ENCODE data around the gene NR4A1. TPM values are rescaled to one million over a fixed set of nuclear protein-coding genes. Genes with fewer than 3 reads are reported as not detected.

The NR4A1 gene
- polyA plus RNA-seq, 4 donors: 6.7 to 100 (median 34.7) TPM

DNA sequence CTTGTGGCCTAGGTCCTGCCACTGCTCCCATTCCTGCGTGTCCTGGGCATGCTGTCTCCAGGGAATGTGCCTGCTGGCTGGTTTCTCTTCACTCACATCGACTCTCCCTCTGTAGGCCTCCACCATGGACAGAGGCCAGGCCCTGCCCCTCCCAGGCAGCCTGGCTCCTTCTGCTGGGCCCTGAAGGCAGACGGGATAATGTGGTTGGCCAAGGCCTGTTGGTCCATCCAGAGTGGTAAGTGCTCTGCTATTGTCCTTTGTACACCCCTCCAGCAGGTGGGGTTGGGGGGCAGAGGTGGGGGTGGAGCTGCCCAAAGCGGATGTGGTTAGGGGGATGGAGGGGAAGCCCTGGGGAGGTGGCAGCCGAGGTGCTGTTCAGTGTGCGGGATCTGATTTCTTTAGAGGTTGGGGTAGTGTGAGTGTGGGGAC is 9.5 kb upstream of the NR4A1 start:
- Histone ChIP-seq H3K27me3 (ENCODE audit: control insufficient read depth in 3 of 3, insufficient read depth in 3 of 3, low read length in 3 of 3) (peaks cover 0 to 7% (median 0%) of the 10 kb centered on the region in 3 donors), H3K4me1 (ENCODE audit: control insufficient read depth in 3 of 3, insufficient read depth in 2 of 3, low read depth in 1 of 3, low read length in 2 of 3) (peaks cover 2 to 29% (median 12%) of the 10 kb centered on the region in 3 donors), H3K36me3 (ENCODE audit: control insufficient read depth in 3 of 3, insufficient read depth in 2 of 3, low read depth in 1 of 3, low read length in 3 of 3) (peaks cover 0 to 11% (median 0%) of the 10 kb centered on the region in 3 donors), H3K4me3 (ENCODE audit: low read depth in 1 of 3, low read length in 3 of 3) (no peak overlapping the region), H3K9me3 (ENCODE audit: control insufficient read depth in 2 of 2, insufficient read depth in 1 of 2, low read depth in 1 of 2, low read length in 1 of 2) (no peaks in the 10 kb centered on the region), H3K27ac (ENCODE audit: low read depth in 1 of 3, low read length in 2 of 3) (peak overlapping the region in 1 of 3 donors; percentile 13)
- DNase-seq (peak in 1 of 2 donors; percentile 54), FAIRE-seq (no peak)
- 51 to 60% (median 53%) methylated on average over 6 of the region's 6 CpGs for WGBS, 3 donors

DNA sequence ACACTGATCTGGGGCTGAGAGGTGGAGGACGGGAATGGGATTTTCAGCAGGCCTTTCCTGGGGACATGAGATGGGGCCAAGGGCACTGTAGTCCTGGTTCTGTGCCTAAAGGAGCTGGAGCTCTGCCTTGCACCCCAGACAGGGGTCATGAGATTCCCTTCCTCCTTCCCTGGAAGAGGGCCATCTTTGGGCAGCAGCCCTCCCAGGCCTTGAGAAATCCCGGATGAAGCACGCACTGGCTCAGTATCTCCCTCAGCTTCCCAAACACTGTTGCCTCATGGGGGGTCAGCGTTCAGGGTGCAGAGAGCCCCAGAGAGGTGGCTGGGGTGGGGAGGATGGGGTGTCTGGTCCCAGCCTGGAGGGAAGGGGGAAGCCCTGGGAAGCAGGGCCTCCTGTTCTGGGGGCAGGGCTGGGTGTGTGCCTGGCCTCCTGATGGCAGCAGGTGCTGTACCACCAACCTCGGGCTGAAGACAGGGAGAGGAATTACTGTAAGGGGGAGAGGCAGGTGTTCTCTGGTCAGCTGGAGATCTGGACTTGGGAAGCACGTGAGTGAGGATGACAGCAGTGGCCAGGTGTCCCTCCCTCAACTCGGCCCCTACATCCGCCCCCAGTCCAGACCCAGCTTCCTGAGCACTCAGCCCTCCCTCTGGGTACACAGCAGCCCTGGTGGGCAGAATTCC is 8.4 kb upstream of the NR4A1 start:
- Histone ChIP-seq H3K4me3 (ENCODE audit: low read depth in 1 of 3, low read length in 3 of 3) (no peak overlapping the region), H3K27me3 (ENCODE audit: control insufficient read depth in 3 of 3, insufficient read depth in 3 of 3, low read length in 3 of 3) (no peaks in the 10 kb centered on the region), H3K9me3 (ENCODE audit: control insufficient read depth in 2 of 2, insufficient read depth in 1 of 2, low read depth in 1 of 2, low read length in 1 of 2) (no peaks in the 10 kb centered on the region), H3K4me1 (ENCODE audit: control insufficient read depth in 3 of 3, insufficient read depth in 2 of 3, low read depth in 1 of 3, low read length in 2 of 3) (peaks cover 2 to 21% (median 12%) of the 10 kb centered on the region in 3 donors), H3K36me3 (ENCODE audit: control insufficient read depth in 3 of 3, insufficient read depth in 2 of 3, low read depth in 1 of 3, low read length in 3 of 3) (peaks cover 0 to 13% (median 0%) of the 10 kb centered on the region in 3 donors), H3K27ac (ENCODE audit: low read depth in 1 of 3, low read length in 2 of 3) (peak overlapping the region in 1 of 3 donors; percentile 55)
- DNase-seq (no peak), FAIRE-seq (no peak)
- 73 to 80% (median 77%) methylated on average over 8 of the region's 8 CpGs for WGBS, 3 donors

DNA sequence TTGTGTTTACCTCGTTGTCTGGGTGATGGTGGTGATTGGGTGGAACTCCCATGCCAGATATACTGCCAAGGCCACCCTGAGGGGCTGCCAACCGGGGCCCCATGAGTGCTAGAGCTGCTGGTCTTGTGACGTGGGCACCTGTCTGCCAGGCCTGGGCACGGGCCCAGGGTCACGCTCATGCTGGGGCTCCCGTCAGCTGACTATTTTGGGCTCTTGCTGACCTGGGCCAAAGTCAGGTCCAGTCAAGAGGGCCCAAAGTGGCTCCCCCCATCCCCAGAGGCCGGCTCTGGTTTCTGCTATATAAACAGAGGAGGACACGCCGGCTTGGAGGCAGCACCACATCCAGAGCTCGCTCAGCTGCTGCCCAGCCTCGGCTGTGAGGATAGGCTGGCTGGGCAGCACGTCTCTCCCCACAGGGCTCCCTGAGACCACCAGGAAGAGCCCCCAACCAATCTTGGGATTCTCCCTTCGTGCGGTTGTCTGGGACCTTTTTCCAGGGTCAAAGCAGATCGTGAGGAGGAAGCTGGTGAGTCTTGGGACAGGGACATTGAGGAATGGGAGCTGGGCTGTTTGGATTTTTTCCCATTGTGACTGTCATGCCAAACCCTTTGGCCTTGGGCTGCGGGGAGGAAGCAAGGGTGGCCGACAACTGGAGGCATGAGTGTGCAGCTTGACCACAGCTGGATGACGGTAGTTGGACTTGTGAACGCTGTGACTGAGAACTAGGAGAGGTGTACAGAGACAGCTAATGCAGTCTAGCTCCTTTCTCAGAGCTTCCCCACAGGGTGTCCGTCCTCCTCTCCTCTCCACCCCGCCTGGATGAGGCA is 7.6 kb upstream of the NR4A1 start:
- H3K4me1 ChIP-seq (ENCODE audit: control insufficient read depth in 3 of 3, insufficient read depth in 2 of 3, low read depth in 1 of 3, low read length in 2 of 3): peaks cover 2 to 21% (median 12%) of the 10 kb centered on the region in 3 donors
- H3K4me3 ChIP-seq (ENCODE audit: low read depth in 1 of 3, low read length in 3 of 3): no peak overlapping the region
- no peaks in the 10 kb centered on the region for H3K27me3 ChIP-seq (ENCODE audit: control insufficient read depth in 3 of 3, insufficient read depth in 3 of 3, low read length in 3 of 3)
- peaks cover 0 to 13% (median 0%) of the 10 kb centered on the region in 3 donors for H3K36me3 ChIP-seq (ENCODE audit: control insufficient read depth in 3 of 3, insufficient read depth in 2 of 3, low read depth in 1 of 3, low read length in 3 of 3)
- DNase-seq: no peak
- no peak for FAIRE-seq
- H3K27ac ChIP-seq (ENCODE audit: low read depth in 1 of 3, low read length in 2 of 3): peak overlapping the region in 1 of 3 donors; percentile 55
- H3K9me3 ChIP-seq (ENCODE audit: control insufficient read depth in 2 of 2, insufficient read depth in 1 of 2, low read depth in 1 of 2, low read length in 1 of 2): no peaks in the 10 kb centered on the region
- WGBS, 3 donors: 72 to 83% (median 72%) methylated on average over 21 of the region's 21 CpGs

DNA sequence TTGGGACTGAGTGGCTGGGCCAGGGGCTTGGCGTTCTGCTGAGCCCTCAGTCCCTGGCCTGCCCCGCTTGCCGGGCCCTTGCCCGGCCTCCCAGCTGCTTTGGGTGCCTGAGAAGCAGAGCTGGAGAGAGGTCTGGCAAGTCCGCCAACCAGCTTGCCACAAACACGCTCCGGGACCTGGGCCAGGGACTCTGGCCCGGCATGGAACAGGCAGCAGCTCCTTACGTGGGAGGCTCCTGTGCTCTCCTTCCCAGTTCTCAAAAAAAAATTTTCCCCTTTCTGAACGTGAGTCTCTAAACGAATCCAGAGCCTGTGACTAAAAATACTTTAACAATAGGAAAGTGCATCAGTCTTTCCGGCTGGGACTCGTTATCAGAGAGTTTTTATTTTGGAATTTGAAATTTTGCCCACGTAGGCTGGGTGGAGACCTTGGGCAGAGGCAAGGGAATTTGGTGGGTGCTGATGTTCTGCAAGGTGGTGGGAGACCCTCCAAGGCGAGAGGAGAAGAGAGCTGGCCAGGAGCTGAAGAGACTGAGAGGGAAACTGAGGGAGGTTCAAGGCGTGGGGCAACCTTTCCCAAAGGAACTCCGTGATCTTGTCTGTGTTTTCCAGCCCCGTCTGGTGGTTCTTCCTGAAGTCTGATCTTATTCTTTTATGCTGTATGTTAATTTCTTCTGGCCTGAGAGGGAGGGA is 6.8 kb upstream of the NR4A1 start:
- peak overlapping the region in 1 of 3 donors; percentile 63 for H3K27ac ChIP-seq (ENCODE audit: low read depth in 1 of 3, low read length in 2 of 3)
- no peaks in the 10 kb centered on the region for H3K9me3 ChIP-seq (ENCODE audit: control insufficient read depth in 2 of 2, insufficient read depth in 1 of 2, low read depth in 1 of 2, low read length in 1 of 2)
- no peak for DNase-seq
- H3K4me3 ChIP-seq (ENCODE audit: low read depth in 1 of 3, low read length in 3 of 3): no peak overlapping the region
- no peak for FAIRE-seq
- no peaks in the 10 kb centered on the region for H3K27me3 ChIP-seq (ENCODE audit: control insufficient read depth in 3 of 3, insufficient read depth in 3 of 3, low read length in 3 of 3)
- peaks cover 0 to 13% (median 0%) of the 10 kb centered on the region in 3 donors for H3K36me3 ChIP-seq (ENCODE audit: control insufficient read depth in 3 of 3, insufficient read depth in 2 of 3, low read depth in 1 of 3, low read length in 3 of 3)
- peaks cover 2 to 21% (median 12%) of the 10 kb centered on the region in 3 donors for H3K4me1 ChIP-seq (ENCODE audit: control insufficient read depth in 3 of 3, insufficient read depth in 2 of 3, low read depth in 1 of 3, low read length in 2 of 3)
- WGBS, 3 donors: 69 to 79% (median 76%) methylated on average over 18 of the region's 18 CpGs

DNA sequence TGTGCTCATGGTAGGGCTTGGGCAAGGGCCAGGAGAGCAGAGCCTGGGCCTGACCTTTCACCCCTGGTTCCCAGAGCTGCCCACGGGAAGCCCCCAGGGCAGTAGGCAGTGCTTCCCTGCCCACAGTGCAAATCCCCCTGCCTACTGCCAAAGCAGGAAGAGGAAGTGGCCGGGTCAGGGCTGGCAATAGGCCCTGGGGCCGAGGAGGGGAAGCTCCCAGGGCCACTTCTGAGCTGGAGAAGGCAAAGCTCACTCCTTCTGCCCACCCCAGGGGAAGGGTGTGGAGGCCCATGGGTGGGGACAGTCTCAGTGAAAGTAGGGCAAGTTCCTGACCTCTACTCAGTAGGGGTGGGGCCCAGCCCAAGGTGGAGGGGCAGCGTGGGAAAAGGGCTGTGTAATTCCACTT is 5.4 kb upstream of the NR4A1 start:
- H3K9me3 ChIP-seq (ENCODE audit: control insufficient read depth in 2 of 2, insufficient read depth in 1 of 2, low read depth in 1 of 2, low read length in 1 of 2): no peaks in the 10 kb centered on the region
- DNase-seq: peak; percentile 66 to 68
- H3K4me3 ChIP-seq (ENCODE audit: low read depth in 1 of 3, low read length in 3 of 3): no peak overlapping the region
- peaks cover 8 to 26% (median 10%) of the 10 kb centered on the region in 3 donors for H3K4me1 ChIP-seq (ENCODE audit: control insufficient read depth in 3 of 3, insufficient read depth in 2 of 3, low read depth in 1 of 3, low read length in 2 of 3)
- 3 to 25% (median 8%) methylated on average over 4 of the region's 4 CpGs for WGBS, 3 donors
- peaks cover 0 to 1% (median 0%) of the 10 kb centered on the region in 3 donors for H3K27me3 ChIP-seq (ENCODE audit: control insufficient read depth in 3 of 3, insufficient read depth in 3 of 3, low read length in 3 of 3)
- peaks cover 0 to 13% (median 0%) of the 10 kb centered on the region in 3 donors for H3K36me3 ChIP-seq (ENCODE audit: control insufficient read depth in 3 of 3, insufficient read depth in 2 of 3, low read depth in 1 of 3, low read length in 3 of 3)
- peak overlapping the region in 1 of 3 donors; percentile 19 for H3K27ac ChIP-seq (ENCODE audit: low read depth in 1 of 3, low read length in 2 of 3)
- no peak for FAIRE-seq

DNA sequence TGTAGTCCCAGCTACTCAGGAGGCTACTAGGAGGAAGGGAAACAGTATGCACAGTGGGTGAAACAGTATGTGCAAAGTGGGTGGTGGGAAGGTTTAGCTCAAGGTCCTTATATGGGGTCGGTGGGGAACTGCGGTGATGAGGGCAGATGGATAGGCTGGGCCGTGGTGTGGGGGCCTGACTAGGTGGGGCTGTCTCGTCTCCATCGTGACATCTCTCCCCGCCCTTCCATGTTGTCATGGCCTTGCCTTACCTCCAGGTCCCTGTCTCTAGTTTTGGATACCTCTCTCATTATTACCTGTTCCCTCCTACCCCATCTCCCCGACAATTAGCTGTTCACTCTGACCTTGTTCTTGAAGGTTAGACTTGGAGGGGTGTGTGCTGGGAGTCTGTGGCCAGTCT is 4.4 kb upstream of the NR4A1 start:
- Histone ChIP-seq H3K27ac (ENCODE audit: low read depth in 1 of 3, low read length in 2 of 3) (no peak overlapping the region), H3K4me3 (ENCODE audit: low read depth in 1 of 3, low read length in 3 of 3) (no peak overlapping the region), H3K9me3 (ENCODE audit: control insufficient read depth in 2 of 2, insufficient read depth in 1 of 2, low read depth in 1 of 2, low read length in 1 of 2) (no peaks in the 10 kb centered on the region), H3K36me3 (ENCODE audit: control insufficient read depth in 3 of 3, insufficient read depth in 2 of 3, low read depth in 1 of 3, low read length in 3 of 3) (peaks cover 0 to 13% (median 0%) of the 10 kb centered on the region in 3 donors), H3K27me3 (ENCODE audit: control insufficient read depth in 3 of 3, insufficient read depth in 3 of 3, low read length in 3 of 3) (peaks cover 0 to 3% (median 0%) of the 10 kb centered on the region in 3 donors), H3K4me1 (ENCODE audit: control insufficient read depth in 3 of 3, insufficient read depth in 2 of 3, low read depth in 1 of 3, low read length in 2 of 3) (peaks cover 8 to 24% (median 9%) of the 10 kb centered on the region in 3 donors)
- DNase-seq (no peak), FAIRE-seq (no peak)
- 81 to 95% (median 89%) methylated on average over 4 to 7 of the region's 7 CpGs for WGBS, 3 donors

DNA sequence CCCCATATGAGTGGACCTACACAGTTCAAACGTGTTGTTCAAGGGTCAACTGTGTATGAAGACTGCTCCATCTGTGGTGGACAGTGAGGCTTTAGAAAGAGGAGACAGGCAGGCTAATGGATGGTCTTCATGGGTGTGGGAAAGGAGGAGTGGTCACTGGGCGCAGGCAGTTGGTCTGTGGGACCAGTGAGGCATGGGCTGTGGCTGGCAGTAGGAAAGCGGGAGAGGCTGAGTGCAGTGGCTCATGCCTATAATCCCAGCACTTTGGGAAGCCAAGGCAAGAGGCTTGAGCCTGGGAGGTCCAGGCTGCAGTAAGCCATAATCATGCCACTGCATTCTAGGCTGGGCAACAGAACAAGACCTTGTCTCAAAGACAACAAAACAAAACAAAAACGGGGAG is 2.0 kb upstream of the NR4A1 start:
- Histone ChIP-seq H3K4me3 (ENCODE audit: low read depth in 1 of 3, low read length in 3 of 3) (no peak overlapping the region), H3K27ac (ENCODE audit: low read depth in 1 of 3, low read length in 2 of 3) (no peak overlapping the region), H3K27me3 (ENCODE audit: control insufficient read depth in 3 of 3, insufficient read depth in 3 of 3, low read length in 3 of 3) (peaks cover 0 to 3% (median 0%) of the 10 kb centered on the region in 3 donors), H3K36me3 (ENCODE audit: control insufficient read depth in 3 of 3, insufficient read depth in 2 of 3, low read depth in 1 of 3, low read length in 3 of 3) (peaks cover 0 to 11% (median 0%) of the 10 kb centered on the region in 3 donors), H3K4me1 (ENCODE audit: control insufficient read depth in 3 of 3, insufficient read depth in 2 of 3, low read depth in 1 of 3, low read length in 2 of 3) (peaks cover 8 to 34% (median 9%) of the 10 kb centered on the region in 3 donors), H3K9me3 (ENCODE audit: control insufficient read depth in 2 of 2, insufficient read depth in 1 of 2, low read depth in 1 of 2, low read length in 1 of 2) (no peaks in the 10 kb centered on the region)
- DNase-seq (no peak), FAIRE-seq (no peak)
- 72 to 85% (median 76%) methylated on average over 4 of the region's 4 CpGs for WGBS, 3 donors

DNA sequence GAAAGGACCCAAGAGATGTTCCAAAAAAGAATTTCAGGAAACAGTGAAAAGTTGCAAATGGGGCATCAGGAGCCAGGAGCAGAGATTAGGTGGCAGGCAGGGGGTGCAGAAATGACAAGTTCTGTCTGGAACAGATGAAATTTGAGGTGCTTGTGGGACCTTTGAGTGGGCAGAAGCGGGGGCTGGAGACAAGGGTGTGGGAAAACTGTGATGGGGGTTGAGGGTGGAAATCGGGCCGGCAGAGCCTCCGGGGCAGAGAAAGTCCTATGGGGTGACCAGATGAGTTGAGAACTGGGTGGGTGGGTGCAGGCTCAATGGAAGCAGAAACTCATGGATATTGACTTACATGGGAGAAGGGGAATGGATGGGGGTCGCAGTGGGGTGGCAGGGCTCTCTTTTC is 1.6 kb upstream of the NR4A1 start:
- no peak for DNase-seq
- Histone ChIP-seq H3K27me3 (ENCODE audit: control insufficient read depth in 3 of 3, insufficient read depth in 3 of 3, low read length in 3 of 3) (peaks cover 0 to 3% (median 0%) of the 10 kb centered on the region in 3 donors), H3K9me3 (ENCODE audit: control insufficient read depth in 2 of 2, insufficient read depth in 1 of 2, low read depth in 1 of 2, low read length in 1 of 2) (no peaks in the 10 kb centered on the region), H3K4me3 (ENCODE audit: low read depth in 1 of 3, low read length in 3 of 3) (no peak overlapping the region), H3K36me3 (ENCODE audit: control insufficient read depth in 3 of 3, insufficient read depth in 2 of 3, low read depth in 1 of 3, low read length in 3 of 3) (peaks cover 0 to 15% (median 0%) of the 10 kb centered on the region in 3 donors), H3K4me1 (ENCODE audit: control insufficient read depth in 3 of 3, insufficient read depth in 2 of 3, low read depth in 1 of 3, low read length in 2 of 3) (peaks cover 8 to 34% (median 9%) of the 10 kb centered on the region in 3 donors), H3K27ac (ENCODE audit: low read depth in 1 of 3, low read length in 2 of 3) (peak overlapping the region in 1 of 3 donors; percentile 96)
- FAIRE-seq: no peak
- 77 to 90% (median 85%) methylated on average over 5 of the region's 5 CpGs for WGBS, 3 donors

All from small intestine (tissue), 7 donors.